HUDEP-2 (cell line): ENCODE results near the gene POFUT2.

Experiments
- DNase-seq, 76 experiments: peaks; one replicate each; lab custom pipeline; 2025; ENCODE audit not compliant: unreplicated experiment in 76 of 76; lab: John Stamatoyannopoulos, UW

POFUT2 gene

DNA sequence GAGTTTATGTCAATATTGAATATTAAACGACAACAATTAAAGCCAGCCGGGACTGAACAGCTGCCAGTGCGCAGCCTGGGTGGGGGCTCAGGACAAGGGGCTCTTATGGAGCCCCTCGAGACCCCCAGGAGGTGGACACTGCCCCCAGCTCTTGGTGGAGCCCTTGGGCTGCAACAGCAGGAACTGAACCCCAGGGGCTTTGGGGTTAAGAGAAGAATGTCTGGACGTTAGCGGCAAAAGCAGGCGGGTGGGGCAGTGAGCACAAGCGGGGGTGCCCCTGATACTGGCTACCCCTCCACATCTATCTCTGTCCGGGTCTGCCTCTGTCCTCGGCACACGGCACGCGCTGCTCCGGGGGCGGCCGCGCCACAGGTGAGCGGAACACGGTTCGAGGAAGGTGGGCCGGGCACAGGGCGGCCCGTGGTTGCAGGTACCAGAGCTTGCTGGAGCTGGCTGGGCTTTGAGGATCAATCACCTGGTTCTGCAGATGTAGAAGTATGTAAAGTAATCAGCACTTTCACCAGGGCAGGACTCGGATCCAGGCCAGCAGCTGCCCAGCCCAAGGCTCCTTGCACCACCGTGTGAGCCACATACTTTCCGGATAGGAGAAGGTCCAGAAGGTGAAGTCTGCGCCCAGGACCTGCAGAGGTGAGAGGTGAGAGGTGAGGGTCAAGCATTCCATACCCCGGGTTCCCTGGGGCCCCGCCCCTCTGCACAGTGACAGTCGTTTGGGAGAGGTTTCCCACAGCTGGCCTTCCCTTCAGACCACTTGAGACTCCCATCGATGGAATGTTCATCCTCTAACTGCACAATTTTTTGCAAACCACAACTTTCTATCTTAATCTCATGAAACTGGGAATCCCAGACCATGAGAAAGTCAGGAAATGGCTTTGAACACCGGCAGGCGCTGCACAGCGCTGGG is 12.4 kb upstream of the POFUT2 start:
- DNase-seq: no peak

DNA sequence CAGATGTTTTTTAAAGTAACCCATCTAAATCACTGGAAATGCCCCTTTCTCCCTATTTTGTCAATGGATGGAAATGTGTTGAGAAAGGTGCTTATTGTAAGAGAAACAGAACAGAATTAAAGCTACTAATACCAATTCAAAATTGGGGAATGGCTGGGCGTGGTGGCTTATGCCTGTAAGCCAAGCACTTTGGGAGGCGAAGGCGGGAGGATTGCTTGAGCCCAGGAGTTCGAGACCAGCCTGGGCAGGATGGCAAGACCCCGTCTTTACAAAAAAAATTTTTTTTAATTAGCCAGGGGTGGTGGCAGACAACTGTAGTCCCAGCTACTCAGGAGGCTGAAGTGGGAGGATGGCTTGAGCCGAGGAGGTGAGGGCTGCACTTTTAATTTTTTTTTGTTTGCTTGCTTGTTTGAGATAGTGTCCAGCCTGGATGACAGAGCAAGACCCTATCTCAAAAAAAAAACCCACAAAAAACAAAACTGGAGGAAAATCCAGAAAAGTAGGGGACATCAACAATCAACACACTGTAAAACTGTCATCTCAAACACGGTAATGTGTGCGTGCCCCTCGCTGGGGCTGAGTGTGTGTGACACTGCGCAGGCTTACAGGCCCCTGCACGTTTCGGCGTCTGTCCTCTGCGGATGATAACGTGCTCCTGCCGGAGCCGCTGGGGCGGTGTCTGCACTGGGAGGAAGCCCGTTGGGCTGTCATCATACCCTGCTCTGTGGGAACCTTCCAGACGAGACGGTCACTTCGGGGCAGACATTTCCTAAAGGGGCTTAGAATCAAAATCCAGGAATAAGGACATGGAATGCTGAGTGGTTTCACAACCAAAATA is 11.6 kb upstream of the POFUT2 start:
- no peak for DNase-seq

DNA sequence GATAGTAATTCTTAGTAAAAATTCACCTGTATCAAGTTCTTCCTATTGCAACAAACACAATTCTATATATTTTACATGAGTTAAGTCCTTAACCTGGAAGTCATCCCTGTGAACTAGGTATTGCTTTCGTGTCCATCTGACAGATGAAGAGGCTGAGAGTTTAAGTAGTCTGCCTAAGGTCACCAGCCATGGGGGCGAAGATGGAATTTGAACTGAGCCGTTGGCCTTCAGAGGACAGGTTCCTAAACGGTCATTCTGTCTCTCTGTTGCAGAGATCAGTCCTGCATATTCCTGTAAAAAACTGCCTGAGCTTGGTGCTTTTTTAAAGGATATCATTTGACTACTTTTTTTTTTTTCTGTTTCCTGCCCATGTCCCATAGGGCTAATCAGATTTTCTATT is 10.2 kb upstream of the POFUT2 start:
- DNase-seq: no peak

DNA sequence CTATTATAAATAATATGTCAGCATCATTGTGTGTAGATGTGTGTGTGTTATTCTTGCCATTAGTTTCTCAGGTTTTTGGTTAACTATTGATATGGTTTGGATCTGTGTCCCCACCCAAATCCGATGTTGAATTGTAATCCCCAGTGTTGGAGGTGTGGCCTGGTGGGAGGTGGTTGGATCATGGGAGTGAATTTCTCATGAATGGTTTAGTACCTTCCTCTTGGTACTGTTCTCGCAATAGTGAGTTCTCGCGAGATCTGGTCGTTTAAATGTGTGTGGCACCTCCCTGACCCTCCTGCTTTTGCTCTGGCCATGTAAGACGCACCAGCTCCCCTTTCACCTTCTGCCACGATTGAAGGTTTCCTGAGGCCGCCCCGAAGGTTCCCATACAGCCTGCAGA is 9.6 kb upstream of the POFUT2 start:
- DNase-seq: no peak

DNA sequence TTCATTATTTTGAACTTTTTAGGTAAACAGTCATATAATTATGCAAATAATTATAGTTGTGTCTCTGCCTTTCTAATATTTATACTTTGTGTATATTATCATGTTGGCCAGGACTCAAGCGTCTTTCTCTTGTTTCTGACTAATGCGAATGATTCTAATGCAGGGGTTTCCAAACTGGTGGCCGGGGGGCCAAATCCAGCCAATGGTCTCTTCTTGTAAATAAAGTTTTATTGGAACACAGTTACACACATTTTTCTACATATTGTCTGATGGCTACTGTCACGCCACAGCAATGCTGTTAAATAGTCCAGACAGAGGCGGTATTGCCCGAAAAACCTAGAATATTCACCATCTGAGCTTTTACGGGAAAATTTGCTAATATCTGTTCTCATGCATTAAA is 8.9 kb upstream of the POFUT2 start:
- no peak for DNase-seq

DNA sequence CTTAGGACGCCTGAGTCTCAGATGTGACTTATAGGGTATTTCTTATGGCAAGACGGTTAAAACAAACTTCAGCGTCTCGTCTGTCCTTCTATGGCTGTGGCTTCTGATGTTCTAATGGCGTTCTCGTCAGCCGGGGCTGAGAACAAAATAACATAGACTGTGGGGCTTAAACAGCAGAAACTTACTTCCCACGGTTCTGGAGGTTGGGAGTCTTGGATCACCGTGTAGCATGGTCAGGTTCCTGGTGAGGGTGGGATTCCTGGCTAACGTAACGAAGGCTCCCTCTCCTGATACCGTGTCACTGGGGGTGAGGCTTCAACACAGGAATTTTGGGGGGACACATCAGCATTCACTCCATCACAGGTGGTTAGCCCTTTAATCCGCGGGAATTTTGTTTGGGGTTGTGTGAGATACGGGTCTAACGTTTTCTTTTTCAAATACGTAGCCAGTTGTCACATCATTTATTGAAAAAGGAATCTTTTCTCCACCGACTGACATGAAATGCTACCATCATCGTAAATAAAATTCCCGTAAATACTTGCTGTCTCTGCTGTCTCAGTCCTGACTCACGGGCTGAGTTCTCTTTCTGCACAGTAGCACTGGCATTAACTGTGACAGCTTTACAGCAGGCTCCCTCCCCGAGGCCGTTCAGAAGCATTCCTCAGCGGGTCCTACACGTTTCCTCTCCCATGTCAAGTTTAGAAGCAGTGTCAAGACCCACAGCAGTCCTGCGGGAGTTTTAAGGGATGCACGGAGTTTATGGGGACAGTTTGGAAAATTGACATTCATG is 8.1 kb upstream of the POFUT2 start:
- DNase-seq: no peak

DNA sequence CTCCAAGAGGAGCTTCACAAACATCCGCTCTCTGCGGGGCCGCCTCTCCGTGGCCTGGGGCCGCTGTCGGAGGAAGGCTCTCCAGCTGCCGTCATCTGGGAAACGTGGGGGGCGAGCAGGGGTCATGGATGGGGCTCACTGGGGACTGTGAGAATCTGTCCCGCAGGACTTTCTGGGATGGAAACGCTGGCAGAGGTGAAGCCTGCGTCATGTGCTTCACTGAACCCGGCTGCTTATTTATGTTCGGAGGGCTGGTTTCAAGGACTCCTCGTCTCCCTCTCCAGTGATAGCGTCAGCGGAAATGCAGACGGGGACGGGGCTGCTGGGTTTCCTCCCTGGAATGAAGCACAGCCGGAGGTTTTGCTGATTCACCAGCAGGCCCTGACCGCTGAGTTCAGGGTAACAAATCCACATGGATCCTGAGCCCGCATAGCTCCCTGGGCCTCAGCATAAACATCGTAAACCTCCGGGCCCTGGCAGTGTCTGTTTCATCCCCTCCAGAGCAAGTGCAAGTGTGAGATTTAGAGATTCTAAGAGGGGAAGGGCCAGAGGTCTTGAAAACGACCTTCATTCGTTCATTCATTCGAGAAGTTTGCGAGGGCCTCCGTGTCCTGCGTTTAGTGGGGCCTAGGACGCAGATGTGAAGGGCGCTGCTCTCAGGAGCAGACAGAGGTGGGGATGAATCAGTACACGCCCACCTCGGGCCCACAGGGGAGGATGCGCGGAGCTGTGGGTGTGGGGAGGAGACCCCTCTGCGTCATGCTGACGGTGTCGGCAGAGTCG is 7.0 kb upstream of the POFUT2 start:
- no peak for DNase-seq

DNA sequence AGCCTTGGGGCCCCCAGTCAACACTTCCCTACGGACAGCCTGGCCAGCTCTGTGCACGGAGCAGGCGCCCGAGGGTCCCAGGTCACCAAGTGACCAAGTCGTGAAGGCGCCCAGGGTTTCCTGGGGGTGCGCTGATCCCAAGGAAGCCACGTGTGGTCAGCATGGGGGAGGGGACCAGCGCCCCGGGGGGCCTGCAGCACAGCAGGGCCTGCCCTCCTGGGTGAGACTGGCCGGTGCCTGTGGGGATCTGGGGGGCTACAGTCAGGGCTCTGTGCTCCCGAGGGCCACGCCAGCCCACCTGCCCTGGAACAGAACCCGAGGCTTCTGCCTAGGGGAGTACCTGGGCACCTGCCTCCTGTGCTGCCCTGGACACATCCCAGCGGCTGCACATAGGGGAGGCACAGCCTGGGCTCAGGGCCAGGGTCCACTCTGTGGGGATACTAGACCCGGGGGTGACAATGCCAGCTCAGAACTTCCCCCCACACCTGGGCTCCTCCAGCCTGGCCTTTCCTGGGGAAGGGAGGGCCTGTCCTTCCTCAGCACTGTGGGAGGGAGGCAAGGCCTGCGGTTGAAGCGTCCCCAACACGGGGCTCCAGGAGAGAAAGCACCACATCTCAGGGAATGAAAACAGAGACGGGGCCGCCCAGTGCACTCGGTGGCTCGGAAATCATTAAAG is 6.2 kb upstream of the POFUT2 start:
- DNase-seq: no peak

DNA sequence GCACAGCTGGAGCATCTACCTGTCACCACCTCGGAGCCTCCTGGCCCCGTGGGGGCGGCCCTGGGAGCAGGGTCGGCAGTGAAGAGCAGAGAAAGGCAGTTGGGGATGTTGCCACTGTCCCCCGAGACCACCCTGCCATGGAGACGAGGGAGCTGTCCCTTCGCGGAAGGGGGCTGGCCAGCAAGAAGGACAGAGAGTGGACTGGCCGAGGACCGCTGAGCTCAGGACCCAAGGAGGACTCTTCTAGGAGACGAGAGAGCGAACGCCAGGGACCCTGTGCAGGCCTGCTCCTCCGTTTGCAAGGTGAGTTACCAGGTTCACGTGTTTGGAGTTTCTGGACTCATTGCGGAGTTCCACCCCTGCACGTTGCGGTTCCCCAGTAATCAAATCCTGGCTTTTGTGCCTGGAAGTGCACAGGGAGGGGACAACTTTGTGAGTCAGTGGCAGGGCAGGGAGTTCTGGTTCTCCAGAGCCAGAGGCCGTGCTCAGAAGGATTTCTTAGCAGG is 5.6 kb upstream of the POFUT2 start:
- no peak for DNase-seq

DNA sequence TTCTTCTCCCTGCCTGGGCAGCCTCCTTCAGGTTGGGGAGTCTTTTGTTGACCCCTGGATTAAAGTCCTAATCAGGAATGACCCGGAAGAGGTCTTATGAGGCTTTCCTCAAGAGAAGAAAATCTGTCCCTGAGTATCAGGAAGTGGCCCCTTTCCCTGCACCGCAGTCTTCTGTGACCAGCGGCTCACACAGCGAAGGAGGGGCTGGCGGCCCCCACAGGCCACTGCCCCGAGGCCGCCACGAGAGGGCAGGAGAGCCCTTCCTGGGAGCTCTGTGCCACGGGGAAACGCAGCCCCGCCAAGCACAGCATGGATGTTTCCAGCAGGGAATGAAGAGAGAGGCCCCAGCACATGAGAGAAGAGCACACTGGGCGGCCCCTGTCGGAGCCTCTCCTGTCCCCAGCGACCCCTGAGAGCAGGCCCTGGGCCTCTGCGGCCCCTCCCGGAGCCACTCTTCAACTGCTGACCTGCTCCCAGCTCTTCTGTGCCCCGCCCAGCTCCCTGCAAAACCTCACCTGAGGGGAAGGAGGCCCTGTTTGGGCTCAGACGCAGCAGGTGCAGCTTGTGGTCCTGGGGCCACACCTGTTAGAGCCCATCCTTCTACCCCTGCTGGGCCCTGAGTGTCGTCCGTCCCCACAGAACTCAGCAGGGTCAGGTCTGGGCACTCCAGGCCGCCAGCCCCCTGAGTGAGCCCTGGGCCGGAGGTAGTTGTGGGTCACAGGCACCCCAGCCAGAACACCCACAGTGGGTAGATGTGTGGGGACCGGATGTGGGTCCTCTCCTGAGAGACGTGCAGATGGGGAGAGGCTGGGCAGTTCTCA is 4.9 kb upstream of the POFUT2 start:
- peak in 65 of 76 experiments; percentile 25 to 81 (median 62) for DNase-seq

DNA sequence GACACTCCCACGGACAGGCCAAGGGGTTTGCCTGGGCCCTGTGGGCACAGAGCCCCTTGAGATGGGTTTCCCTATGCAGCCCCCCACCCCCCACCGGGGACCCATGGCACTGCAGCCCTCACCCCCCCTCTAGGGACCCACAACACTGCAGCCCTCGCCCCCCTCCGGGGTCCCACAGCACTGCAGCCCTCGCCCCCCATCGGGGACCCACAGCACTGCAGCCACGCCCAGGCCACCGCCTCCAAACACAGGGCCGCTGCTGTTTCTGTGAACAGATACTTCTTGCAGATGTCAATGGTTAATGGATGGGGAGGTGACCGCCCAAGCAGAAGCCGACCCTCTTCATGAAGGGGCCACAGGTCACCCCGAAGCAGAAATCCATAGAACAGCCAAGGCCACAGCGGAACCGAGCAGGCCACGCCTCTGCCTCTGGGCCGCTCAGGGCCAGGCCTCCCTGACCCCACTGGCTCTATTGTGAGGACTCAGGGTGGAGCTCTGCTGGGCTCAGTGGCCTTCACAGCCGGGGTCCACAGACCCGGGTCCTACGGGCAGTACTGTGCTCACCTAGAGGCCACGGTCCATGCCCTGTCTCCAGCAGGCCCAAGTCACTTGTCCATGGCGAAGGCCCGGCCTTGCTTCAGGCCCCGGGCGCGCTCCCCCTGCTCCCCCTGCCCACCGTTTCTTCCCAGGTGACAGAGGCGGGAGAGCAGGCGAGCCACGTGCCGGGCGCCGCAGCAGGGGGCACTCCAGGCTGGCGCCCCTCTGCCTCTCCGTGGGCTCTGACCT is 4.1 kb upstream of the POFUT2 start:
- no peak for DNase-seq

DNA sequence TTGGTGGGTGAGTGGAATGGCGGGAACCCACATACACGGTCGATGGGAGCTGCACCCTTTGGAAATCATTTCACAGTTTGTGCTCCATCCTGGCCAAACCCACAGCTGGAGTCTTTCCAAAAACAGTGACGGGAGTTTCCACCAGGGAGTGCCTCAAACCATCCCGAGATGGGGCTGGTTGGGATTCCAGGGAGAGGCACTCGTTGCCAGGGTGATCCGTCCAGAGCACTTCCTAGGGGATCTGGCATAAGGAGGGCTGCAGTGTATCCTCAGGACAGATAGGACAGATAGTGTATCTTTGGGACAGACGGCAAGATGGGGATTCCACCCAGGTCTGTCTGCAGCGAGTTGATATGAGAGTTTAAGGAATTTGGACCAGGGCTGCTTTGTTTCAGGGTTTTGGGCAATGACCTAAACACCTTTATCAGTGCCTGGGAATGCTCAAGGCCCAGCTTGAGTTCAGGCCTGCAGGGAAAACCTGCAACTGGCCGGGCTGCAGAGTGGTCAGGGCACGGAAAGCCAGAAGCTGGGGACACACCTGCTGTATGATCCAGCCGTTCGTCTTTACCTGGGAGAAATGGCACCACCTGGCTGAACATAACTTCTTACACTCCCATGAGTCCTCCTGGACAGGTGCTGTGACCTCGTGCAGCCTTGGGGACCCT is 3.4 kb upstream of the POFUT2 start:
- no peak for DNase-seq

DNA sequence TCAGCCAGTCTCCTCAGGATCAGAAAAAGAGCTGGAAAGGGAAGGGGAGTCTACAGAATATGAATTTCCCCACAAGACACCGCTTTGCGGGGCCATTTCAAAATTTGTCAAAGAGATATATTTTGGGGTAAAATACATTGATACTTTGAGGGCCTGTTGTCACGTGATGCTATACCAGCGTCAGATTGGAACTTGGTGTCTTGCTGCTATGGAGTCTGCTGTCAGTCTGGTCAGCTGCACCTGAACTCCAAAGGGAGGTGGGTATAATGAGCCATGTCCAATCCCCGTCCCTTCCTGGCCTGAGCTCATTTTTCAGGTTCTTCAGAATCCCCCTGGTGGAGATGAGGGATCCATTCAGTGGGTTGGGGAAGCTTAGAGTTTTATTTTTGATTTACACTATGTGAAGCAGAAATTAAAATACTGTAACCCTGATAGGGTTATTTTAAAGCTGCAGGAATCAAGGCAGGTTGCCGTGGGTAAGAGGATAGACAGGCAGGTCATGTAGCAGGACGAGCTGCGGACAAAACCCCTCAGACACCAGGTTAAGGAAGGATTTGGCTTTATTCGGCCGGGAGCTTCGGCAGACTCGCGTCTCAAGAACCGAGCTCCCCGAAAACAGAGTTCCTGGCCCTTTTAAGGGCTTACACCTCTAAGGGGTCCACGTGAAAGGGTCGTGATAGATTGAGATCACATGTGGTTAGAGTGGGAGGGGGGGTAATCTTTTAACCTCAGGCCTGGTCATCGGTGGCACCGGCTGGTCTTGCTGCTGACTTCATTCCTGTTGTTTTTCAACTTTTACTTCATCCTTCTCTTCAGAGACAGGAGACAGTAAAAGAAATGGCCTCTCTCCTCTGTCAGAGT is 2.2 kb upstream of the POFUT2 start:
- DNase-seq: peak in 13 of 76 experiments; percentile 8 to 50 (median 21)

DNA sequence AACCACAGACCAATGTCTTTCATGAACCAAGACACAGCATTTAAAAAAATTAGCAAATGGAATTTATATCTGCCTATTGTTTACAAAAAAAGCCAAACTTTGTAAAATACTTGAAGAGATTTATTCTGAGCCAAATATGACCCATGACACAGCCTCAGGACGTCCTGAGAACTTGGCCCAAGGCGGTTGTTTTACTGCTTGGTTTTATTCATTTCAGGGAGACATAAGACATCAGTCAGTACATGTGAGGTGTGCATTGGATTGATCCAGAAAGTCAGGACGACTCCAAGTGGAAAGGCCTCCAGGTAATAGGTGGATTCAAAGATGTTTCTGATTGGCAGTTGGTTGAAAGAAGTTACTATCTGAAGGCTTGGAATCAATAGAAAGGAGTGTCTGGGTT is 1.4 kb upstream of the POFUT2 start:
- DNase-seq: no peak

DNA sequence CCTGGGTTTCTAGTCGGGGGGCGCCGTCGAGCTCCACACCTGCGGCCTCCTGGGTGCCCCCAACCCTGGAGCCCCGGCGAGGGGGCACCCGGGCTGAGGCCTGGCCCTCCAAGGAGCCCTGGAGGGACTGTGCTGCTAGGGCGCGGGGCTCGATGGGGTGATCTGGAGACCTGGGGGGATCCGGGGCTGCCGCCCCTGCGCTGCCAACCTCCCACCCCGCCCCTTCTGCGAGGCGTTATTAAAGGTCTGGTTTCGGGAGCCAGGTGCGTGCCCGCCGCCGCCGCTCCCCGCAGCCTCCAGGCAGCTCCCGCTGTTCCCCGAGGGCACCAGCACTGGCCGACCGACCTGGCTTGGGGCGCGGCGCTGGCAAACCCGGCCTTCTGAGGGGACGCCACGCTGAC is 746 bp upstream of the POFUT2 start:
- DNase-seq: no peak

DNA sequence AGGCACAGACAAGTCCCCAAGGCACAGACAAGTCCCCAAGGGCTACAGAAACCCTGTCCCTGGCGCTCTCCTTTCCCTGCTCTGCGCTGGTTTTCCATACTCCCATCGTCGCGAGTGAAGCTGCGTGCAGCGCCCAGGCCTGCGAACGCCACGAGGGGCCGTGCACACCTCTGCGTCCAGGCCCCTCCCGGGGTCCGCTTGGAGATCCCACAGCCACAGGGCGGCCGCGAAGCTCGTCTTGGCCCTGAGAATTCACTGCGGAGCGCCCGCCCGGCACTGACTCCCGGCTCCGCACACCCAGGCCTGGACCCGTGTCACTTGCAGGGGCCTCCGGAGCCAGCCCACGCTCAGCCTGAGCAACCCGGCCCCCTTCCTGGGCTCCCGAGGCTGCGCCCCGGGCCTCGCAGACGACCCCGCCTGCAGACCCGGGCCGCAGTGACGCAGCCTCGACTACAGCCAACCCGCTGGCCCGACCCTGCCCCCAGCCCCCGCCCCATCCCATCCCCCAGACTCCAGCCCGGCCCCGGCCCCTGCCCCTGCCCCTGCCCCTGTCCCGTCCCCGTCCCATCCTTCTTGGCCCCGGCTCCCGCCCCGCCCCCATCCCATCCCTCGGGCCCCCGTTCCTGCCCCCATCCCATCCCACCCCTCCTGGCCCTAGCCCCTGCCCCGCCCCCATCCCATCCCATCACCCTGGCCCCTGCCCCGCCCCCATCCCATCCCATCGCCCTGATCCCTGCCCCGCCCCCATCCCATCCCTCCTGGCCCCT is 841 bp downstream of the POFUT2 start:
- no peak for DNase-seq
